H9 (cell line): Measurements from ENCODE around the gene LRRC26. TPM values are rescaled to one million over a fixed set of nuclear protein-coding genes. Genes with fewer than 3 reads are reported as not detected.

Experiments
- DNase-seq: peaks from one replicate; pipeline ENCODE4 v3.0.0-alpha.2; 2017
- H2AFZ ChIP-seq: one replicate; pipeline ENCODE4 v1.6.1; 2013; ENCODE audit warnings: mild to moderate bottlenecking, low read length, control low read depth, moderate library complexity
- H2AK5ac ChIP-seq: 2 replicates; pipeline ENCODE4 v1.6.1; 2013; ENCODE audit warnings: low read length, control low read depth, mixed read lengths; ENCODE audit not compliant: insufficient read length
- H2BK120ac ChIP-seq: one replicate; pipeline ENCODE4 v1.6.1; 2013; ENCODE audit warnings: low read depth, mild to moderate bottlenecking, low read length, control low read depth, inconsistent platforms; ENCODE audit not compliant: poor library complexity, severe bottlenecking
- H2BK12ac ChIP-seq: 2 replicates; pipeline ENCODE4 v1.6.1; 2013; ENCODE audit warnings: low read length, control low read depth, mixed read lengths, low read depth; ENCODE audit not compliant: insufficient read length
- H2BK15ac ChIP-seq: 2 replicates; pipeline ENCODE4 v1.6.1; 2013; ENCODE audit warnings: low read depth, low read length, control low read depth
- H2BK20ac ChIP-seq: one replicate; pipeline ENCODE4 v1.6.1; 2013; ENCODE audit warnings: low read depth, mild to moderate bottlenecking, low read length, control low read depth, inconsistent platforms; ENCODE audit not compliant: poor library complexity, severe bottlenecking
- H2BK5ac ChIP-seq: 2 replicates; pipeline ENCODE4 v1.6.1; 2013; ENCODE audit warnings: low read length, control low read depth, mixed read lengths; ENCODE audit not compliant: insufficient read length
- H3K14ac ChIP-seq: 2 replicates; pipeline ENCODE4 v1.6.1; 2013; ENCODE audit warnings: low read length, control low read depth; ENCODE audit not compliant: insufficient read depth
- H3K18ac ChIP-seq: 2 replicates; pipeline ENCODE4 v1.6.1; 2013; ENCODE audit warnings: low read depth, mild to moderate bottlenecking, mixed read lengths, low read length, control low read depth; ENCODE audit not compliant: insufficient read length
- H3K23ac ChIP-seq: 2 replicates; pipeline ENCODE4 v1.6.1; 2013; ENCODE audit warnings: low read length, control low read depth, mixed read lengths, low read depth; ENCODE audit not compliant: insufficient read length
- H3K23me2 ChIP-seq: 2 replicates; pipeline ENCODE4 v1.6.1; 2013; ENCODE audit warnings: low read depth, mild to moderate bottlenecking, mixed read lengths, low read length, control low read depth; ENCODE audit not compliant: insufficient read length, poor library complexity, severe bottlenecking
- H3K27ac ChIP-seq: 2 replicates; pipeline ENCODE4 v1.5.1; 2013; ENCODE audit warnings: low read length, control low read depth, mixed read lengths, low read depth; ENCODE audit not compliant: insufficient read length
- H3K27me3 ChIP-seq: 2 replicates; pipeline ENCODE4 v1.6.1; 2013; ENCODE audit warnings: low read length, control low read depth, inconsistent platforms; ENCODE audit not compliant: insufficient read depth
- H3K4ac ChIP-seq: 2 replicates; pipeline ENCODE4 v1.6.1; 2013; ENCODE audit warnings: low read depth, mild to moderate bottlenecking, control low read depth, inconsistent platforms, low read length, moderate library complexity
- H3K4me1 ChIP-seq: 2 replicates; pipeline ENCODE4 v1.6.1; 2013; ENCODE audit warnings: low read length, control low read depth, inconsistent platforms; ENCODE audit not compliant: insufficient read depth
- H3K4me2 ChIP-seq: 2 replicates; pipeline ENCODE4 v1.6.1; 2013; ENCODE audit warnings: low read length, control low read depth, mixed read lengths; ENCODE audit not compliant: insufficient read length, insufficient read depth
- H3K56ac ChIP-seq: 2 replicates; pipeline ENCODE4 v1.6.1; 2013; ENCODE audit warnings: low read depth, mild to moderate bottlenecking, mixed read lengths, low read length, control low read depth; ENCODE audit not compliant: insufficient read length
- H3K79me1 ChIP-seq: 2 replicates; pipeline ENCODE4 v1.6.1; 2013; ENCODE audit warnings: low read depth, mild to moderate bottlenecking, moderate library complexity, low read length, control low read depth, inconsistent platforms; ENCODE audit not compliant: insufficient read depth, poor library complexity, severe bottlenecking
- H3K79me2 ChIP-seq: 2 replicates; pipeline ENCODE4 v1.6.1; 2013; ENCODE audit warnings: low read length, control low read depth, inconsistent platforms; ENCODE audit not compliant: insufficient read depth
- H3K9ac ChIP-seq: 2 replicates; pipeline ENCODE4 v1.6.1; 2013; ENCODE audit warnings: low read length, control low read depth, mixed read lengths; ENCODE audit not compliant: insufficient read length; ENCODE audit errors: extremely low read depth
- H3K9me3 ChIP-seq: one replicate; pipeline ENCODE4 v1.6.1; 2013; ENCODE audit warnings: low read depth, low read length, inconsistent platforms; ENCODE audit not compliant: control insufficient read depth
- H3T11ph ChIP-seq: one replicate; pipeline ENCODE4 v1.6.1; 2013; ENCODE audit warnings: mild to moderate bottlenecking, low read length, control low read depth, inconsistent platforms
- H4K20me1 ChIP-seq: one replicate; pipeline ENCODE4 v1.6.1; 2013; ENCODE audit not compliant: control insufficient read depth, insufficient read length, insufficient read depth
- H4K5ac ChIP-seq: 2 replicates; pipeline ENCODE4 v1.6.1; 2013; ENCODE audit warnings: low read depth, mild to moderate bottlenecking, mixed read lengths, low read length, control low read depth; ENCODE audit not compliant: insufficient read length
- H4K8ac ChIP-seq: replicated peaks from 2 replicates; pipeline ENCODE4 v1.6.1; 2013; ENCODE audit warnings: low read length, control low read depth, mixed read lengths, low read depth; ENCODE audit not compliant: insufficient read length
- H4K91ac ChIP-seq: 2 replicates; pipeline ENCODE4 v1.6.1; 2013; ENCODE audit warnings: low read depth, mild to moderate bottlenecking, moderate library complexity, mixed read lengths, low read length, control low read depth; ENCODE audit not compliant: insufficient read length
- H3K27ac Mint-ChIP-seq, 3 experiments: 2 replicates in 2 of 3; 3 replicates in 1 of 3; pipeline ENCODE4 v1.8.0; 2020 to 2021; ENCODE audit warnings: mixed read lengths in 3 of 3, mild to moderate bottlenecking in 1 of 3, moderate library complexity in 1 of 3
- H3K27me3 Mint-ChIP-seq: 2 replicates; pipeline ENCODE4 v1.8.0; 2021; ENCODE audit warnings: low read depth, mild to moderate bottlenecking, moderate library complexity, mixed read lengths
- H3K36me3 Mint-ChIP-seq, 3 experiments: 2 replicates in 2 of 3; 3 replicates in 1 of 3; pipeline ENCODE4 v1.8.0; 2020 to 2021; ENCODE audit warnings: low read depth in 3 of 3, mixed read lengths in 3 of 3; ENCODE audit not compliant: insufficient read depth in 1 of 3
- H3K4me1 Mint-ChIP-seq, 2 experiments: 2 replicates each; pipeline ENCODE4 v1.8.0; 2020; ENCODE audit warnings: mixed read lengths in 2 of 2
- H3K4me3 Mint-ChIP-seq, 2 experiments: 2 replicates in 1 of 2; 3 replicates in 1 of 2; pipeline ENCODE4 v1.8.0; 2020 to 2021; ENCODE audit warnings: mild to moderate bottlenecking in 2 of 2, mixed read lengths in 2 of 2, moderate library complexity in 1 of 2
- H3K9me3 Mint-ChIP-seq, 2 experiments: 2 replicates in 1 of 2; 3 replicates in 1 of 2; pipeline ENCODE4 v1.8.0; 2020; ENCODE audit warnings: mild to moderate bottlenecking in 2 of 2, mixed read lengths in 2 of 2, moderate library complexity in 1 of 2
- WGBS: extraction: QIAGEN DNeasy Blood & Tissue Kit; methylation state at CpG from one replicate; pipeline ENCODE4 v1.1.7; 2013; ENCODE audit warnings: missing lambda C conversion rate, low lambda C conversion rate, mixed read lengths; ENCODE audit not compliant: insufficient read length; ENCODE audit errors: extremely low coverage; 5-methylcytosine and 5-hydroxymethylcytosine counted together
- total RNA-seq: library from RNA; stranded (reverse); gene quantifications from 2 replicates; pipeline ENCODE4 v1.2.1, GENCODE V29; 2021
- TF ChIP-seq, protein P1 (sequence below): fragments of 200-600 bp; sonication (generic); conservative IDR thresholded peaks from 3 replicates; pipeline ENCODE4 v1.8.0; 2021; ENCODE audit warnings: antibody characterized with exemption, mild to moderate bottlenecking

Gene LRRC26
- total RNA-seq, 1 experiment from 2014 or later: 0.96 TPM

DNA sequence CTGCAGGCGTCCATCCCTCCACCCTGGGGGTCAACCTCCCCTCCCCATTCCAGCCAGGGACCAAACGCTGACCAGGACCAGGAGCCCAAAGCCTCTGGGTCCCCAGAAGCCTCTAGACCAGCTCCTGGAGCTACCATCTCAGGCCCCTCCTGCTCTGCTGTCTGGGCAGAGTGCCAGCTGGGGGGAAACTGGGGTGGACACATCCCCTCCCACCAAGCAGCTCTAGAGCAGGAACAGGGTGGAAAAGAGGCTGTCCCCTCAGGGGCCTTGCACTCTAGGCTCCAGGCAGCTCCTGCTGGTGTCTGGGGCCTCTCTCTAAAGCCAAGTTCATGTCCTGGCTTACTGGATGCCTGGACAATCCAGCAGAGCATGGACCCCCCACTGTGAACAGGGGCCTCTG lies 23.0 kb upstream of the LRRC26 start:
- no peaks in the 10 kb centered on the region for H3K9me3 ChIP-seq
- H4K5ac ChIP-seq: no peak overlapping the region
- no peak overlapping the region for H2BK12ac ChIP-seq
- H3K79me1 ChIP-seq: peaks cover under 1% of the 10 kb centered on the region
- no peak overlapping the region for H3K4me2 ChIP-seq
- no peak overlapping the region for H4K91ac ChIP-seq
- no peak overlapping the region for H4K8ac ChIP-seq
- Mint-ChIP-seq H3K27me3 (no peaks in the 10 kb centered on the region), H3K4me3 (no peak overlapping the region), H3K4me1 (peaks cover 13 to 17% of the 10 kb centered on the region in 2 experiments), H3K9me3 (no peaks in the 10 kb centered on the region), H3K36me3 (peaks cover 5 to 15% (median 12%) of the 10 kb centered on the region in 3 experiments; a peak in 5 of 7 replicates), H3K27ac (no peak overlapping the region)
- H3K18ac ChIP-seq: no peak overlapping the region
- no peak overlapping the region for H3K9ac ChIP-seq
- no peak overlapping the region for H3T11ph ChIP-seq
- H3K56ac ChIP-seq: no peak overlapping the region
- H2AK5ac ChIP-seq: no peak overlapping the region
- no peak overlapping the region for H2BK20ac ChIP-seq
- no peak overlapping the region for H3K27ac ChIP-seq
- no peak overlapping the region for H2AFZ ChIP-seq
- H3K27me3 ChIP-seq: no peaks in the 10 kb centered on the region
- H3K4ac ChIP-seq: no peak overlapping the region
- H4K20me1 ChIP-seq: no peaks in the 10 kb centered on the region
- no CpG with 5 or more reads among the region's 2 CpGs for WGBS
- no peak overlapping the region for H2BK15ac ChIP-seq
- H3K23ac ChIP-seq: no peak overlapping the region
- no peak overlapping the region for H3K14ac ChIP-seq
- peaks cover 8% of the 10 kb centered on the region for H3K23me2 ChIP-seq
- no peak overlapping the region for H2BK5ac ChIP-seq
- no peak for DNase-seq
- H3K4me1 ChIP-seq: peaks cover 5% of the 10 kb centered on the region; the same call in 1 of the 2 replicates
- TF ChIP-seq, protein P1, sequence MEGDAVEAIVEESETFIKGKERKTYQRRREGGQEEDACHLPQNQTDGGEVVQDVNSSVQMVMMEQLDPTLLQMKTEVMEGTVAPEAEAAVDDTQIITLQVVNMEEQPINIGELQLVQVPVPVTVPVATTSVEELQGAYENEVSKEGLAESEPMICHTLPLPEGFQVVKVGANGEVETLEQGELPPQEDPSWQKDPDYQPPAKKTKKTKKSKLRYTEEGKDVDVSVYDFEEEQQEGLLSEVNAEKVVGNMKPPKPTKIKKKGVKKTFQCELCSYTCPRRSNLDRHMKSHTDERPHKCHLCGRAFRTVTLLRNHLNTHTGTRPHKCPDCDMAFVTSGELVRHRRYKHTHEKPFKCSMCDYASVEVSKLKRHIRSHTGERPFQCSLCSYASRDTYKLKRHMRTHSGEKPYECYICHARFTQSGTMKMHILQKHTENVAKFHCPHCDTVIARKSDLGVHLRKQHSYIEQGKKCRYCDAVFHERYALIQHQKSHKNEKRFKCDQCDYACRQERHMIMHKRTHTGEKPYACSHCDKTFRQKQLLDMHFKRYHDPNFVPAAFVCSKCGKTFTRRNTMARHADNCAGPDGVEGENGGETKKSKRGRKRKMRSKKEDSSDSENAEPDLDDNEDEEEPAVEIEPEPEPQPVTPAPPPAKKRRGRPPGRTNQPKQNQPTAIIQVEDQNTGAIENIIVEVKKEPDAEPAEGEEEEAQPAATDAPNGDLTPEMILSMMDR: no peak
- H2BK120ac ChIP-seq: no peak overlapping the region
- H3K79me2 ChIP-seq: peaks cover 2% of the 10 kb centered on the region; the same call in 1 of the 2 replicates
